Kidney (tissue), 14 donors: ENCODE data around the gene RRAD. TPM values are rescaled to one million over a fixed set of nuclear protein-coding genes. Genes with fewer than 3 reads are reported as not detected.

Experiments
- DNase-seq, 5 donors: peaks; one replicate each; pipeline ENCODE4 v3.0.0-alpha.2; 2013 to 2020
- FAIRE-seq: peaks from 2 replicates; lab custom pipeline; 2012; peaks lifted over from hg19 to GRCh38; lab: Jason Lieb, UNC
- H3K27ac ChIP-seq, 2 donors: one replicate each; pipeline ENCODE4 v1.7.0; 2013; ENCODE audit warnings: low read depth in 2 of 2, low read length in 2 of 2, inconsistent platforms in 1 of 2
- H3K27me3 ChIP-seq: one replicate; pipeline ENCODE4 v1.7.1; 2013; ENCODE audit warnings: low read length, inconsistent platforms; ENCODE audit not compliant: control insufficient read depth, insufficient read depth
- H3K36me3 ChIP-seq, 3 donors: one replicate each; pipeline versions ENCODE4 v1.7.0 to v1.7.1; 2013; ENCODE audit warnings: low read length in 3 of 3, control low read depth in 1 of 3, inconsistent platforms in 1 of 3; ENCODE audit not compliant: insufficient read depth in 3 of 3, control insufficient read depth in 2 of 3
- H3K4me1 ChIP-seq, 3 donors: one replicate each; pipeline versions ENCODE4 v1.7.0 to v1.7.1; 2013; ENCODE audit warnings: low read length in 3 of 3, inconsistent platforms in 1 of 3, low read depth in 1 of 3; ENCODE audit not compliant: control insufficient read depth in 2 of 3, insufficient read depth in 2 of 3
- H3K4me3 ChIP-seq, 3 donors: one replicate each; pipeline versions ENCODE4 v1.7.0 to v1.8.1; 2013; ENCODE audit warnings: low read length in 3 of 3, control low read depth in 1 of 3, inconsistent platforms in 1 of 3
- H3K9ac ChIP-seq, 3 donors: one replicate each; pipeline versions ENCODE4 v1.7.0 to v1.7.1; 2013; ENCODE audit warnings: low read length in 3 of 3, control low read depth in 1 of 3, inconsistent platforms in 1 of 3
- H3K9me3 ChIP-seq, 3 donors: one replicate each; pipeline versions ENCODE4 v1.7.0 to v1.7.1; 2013; ENCODE audit warnings: low read length in 3 of 3, control low read depth in 1 of 3, inconsistent platforms in 1 of 3; ENCODE audit not compliant: control insufficient read depth in 2 of 3, insufficient read depth in 1 of 3
- intact Hi-C: fragments of 100-400 bp; cut with DNase I; formaldehyde crosslinking; loops from one replicate; pipeline ENCODE4 v1.11.1; 2022
- polyA plus RNA-seq: library from polyadenylated mRNA; stranded (reverse); fragments of 350-450 nt; fragmentation: Illumina TruSeq; extraction: RNeasy Lipid Tissue Mini Kit (QIAGEN cat#74804); gene quantifications from one replicate; pipeline ENCODE4 v1.2.3, GENCODE V29; 2014; ENCODE audit warnings: low read depth, low replicate concordance; ENCODE audit not compliant: insufficient read depth
- total RNA-seq: library from RNA; stranded (reverse); fragmentation: NEBNext Ultra II Directional; extraction: Animal tissue kit (Norgen Biotek cat#: 25700); gene quantifications from one replicate; pipeline ENCODE4 v1.2.1, GENCODE V29; 2021
- TF ChIP-seq, protein P1 (sequence below): IDR thresholded peaks from 3 replicates; pipeline ENCODE4 v1.5.1; 2012; ENCODE audit warnings: mild to moderate bottlenecking, moderate library complexity, borderline replicate concordance; ENCODE audit not compliant: insufficient read depth; ENCODE audit errors: extremely low read depth
- donor health status: control.
- donor health status: control.
- donor health status: control.
- donor health status: control.
- donor health status: control.
- donor health status: DM: yes; HTN: yes; CAD: no.
- donor health status: Normal renal cell carcinoma (clear cell type).

RRAD gene
- total and polyA plus RNA-seq, 2 donors from 2014 or later: 14.3 to 90.9 TPM

DNA sequence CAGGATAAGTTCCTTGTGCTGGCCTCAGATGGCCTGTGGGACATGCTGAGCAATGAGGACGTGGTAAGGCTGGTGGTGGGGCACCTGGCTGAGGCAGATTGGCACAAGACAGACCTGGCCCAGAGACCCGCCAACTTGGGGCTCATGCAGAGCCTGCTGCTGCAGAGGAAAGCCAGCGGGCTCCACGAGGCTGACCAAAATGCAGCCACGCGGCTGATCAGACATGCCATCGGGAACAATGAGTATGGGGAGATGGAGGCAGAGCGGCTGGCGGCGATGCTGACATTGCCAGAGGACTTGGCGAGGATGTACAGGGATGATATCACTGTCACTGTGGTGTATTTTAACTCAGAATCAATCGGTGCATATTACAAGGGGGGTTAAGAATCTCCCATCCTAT lies 39.8 kb downstream of the RRAD start:
- no peak overlapping the region for H3K9ac ChIP-seq
- intact Hi-C loops: no loop called here
- DNase-seq: peak in 1 of 5 donors; percentile 52
- H3K27me3 ChIP-seq: no peaks in the 10 kb centered on the region
- FAIRE-seq: no peak
- no peak overlapping the region for H3K4me3 ChIP-seq
- H3K27ac ChIP-seq: no peak overlapping the region
- peaks cover 0 to 15% (median 6%) of the 10 kb centered on the region in 3 donors for H3K4me1 ChIP-seq
- TF ChIP-seq, protein P1, sequence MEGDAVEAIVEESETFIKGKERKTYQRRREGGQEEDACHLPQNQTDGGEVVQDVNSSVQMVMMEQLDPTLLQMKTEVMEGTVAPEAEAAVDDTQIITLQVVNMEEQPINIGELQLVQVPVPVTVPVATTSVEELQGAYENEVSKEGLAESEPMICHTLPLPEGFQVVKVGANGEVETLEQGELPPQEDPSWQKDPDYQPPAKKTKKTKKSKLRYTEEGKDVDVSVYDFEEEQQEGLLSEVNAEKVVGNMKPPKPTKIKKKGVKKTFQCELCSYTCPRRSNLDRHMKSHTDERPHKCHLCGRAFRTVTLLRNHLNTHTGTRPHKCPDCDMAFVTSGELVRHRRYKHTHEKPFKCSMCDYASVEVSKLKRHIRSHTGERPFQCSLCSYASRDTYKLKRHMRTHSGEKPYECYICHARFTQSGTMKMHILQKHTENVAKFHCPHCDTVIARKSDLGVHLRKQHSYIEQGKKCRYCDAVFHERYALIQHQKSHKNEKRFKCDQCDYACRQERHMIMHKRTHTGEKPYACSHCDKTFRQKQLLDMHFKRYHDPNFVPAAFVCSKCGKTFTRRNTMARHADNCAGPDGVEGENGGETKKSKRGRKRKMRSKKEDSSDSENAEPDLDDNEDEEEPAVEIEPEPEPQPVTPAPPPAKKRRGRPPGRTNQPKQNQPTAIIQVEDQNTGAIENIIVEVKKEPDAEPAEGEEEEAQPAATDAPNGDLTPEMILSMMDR: no peak
- no peaks in the 10 kb centered on the region for H3K9me3 ChIP-seq
- H3K36me3 ChIP-seq: peaks cover 5 to 18% (median 16%) of the 10 kb centered on the region in 3 donors

DNA sequence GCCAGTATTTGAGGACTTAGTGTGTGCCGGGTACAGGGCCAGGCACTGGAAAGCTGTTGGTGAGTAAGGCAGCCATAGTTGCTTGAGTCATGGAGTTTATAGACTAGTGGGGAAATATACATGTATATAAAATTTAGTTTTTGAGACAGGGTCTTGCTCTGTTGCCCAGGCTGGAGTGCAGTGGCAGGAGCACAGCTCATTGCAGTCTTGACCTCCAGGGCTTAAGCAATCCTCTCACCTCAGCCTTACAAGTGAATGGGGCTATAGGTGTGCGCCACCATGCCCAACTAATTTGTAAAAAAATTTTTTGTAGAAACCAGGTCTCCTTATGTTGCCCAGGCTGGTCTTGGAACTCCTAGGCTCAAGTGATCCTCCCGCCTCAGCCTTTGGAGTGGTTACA lies 42.6 kb downstream of the RRAD start:
- H3K9ac ChIP-seq: no peak overlapping the region
- H3K36me3 ChIP-seq: peaks cover 5 to 18% (median 16%) of the 10 kb centered on the region in 3 donors
- TF ChIP-seq, protein P1: no peak
- no peak overlapping the region for H3K4me3 ChIP-seq
- no peaks in the 10 kb centered on the region for H3K27me3 ChIP-seq
- intact Hi-C loops: no loop called here
- DNase-seq (peak in 1 of 5 donors; percentile 12), FAIRE-seq (no peak)
- no peaks in the 10 kb centered on the region for H3K9me3 ChIP-seq
- H3K27ac ChIP-seq: no peak overlapping the region
- H3K4me1 ChIP-seq: peaks cover 0 to 23% (median 9%) of the 10 kb centered on the region in 3 donors

DNA sequence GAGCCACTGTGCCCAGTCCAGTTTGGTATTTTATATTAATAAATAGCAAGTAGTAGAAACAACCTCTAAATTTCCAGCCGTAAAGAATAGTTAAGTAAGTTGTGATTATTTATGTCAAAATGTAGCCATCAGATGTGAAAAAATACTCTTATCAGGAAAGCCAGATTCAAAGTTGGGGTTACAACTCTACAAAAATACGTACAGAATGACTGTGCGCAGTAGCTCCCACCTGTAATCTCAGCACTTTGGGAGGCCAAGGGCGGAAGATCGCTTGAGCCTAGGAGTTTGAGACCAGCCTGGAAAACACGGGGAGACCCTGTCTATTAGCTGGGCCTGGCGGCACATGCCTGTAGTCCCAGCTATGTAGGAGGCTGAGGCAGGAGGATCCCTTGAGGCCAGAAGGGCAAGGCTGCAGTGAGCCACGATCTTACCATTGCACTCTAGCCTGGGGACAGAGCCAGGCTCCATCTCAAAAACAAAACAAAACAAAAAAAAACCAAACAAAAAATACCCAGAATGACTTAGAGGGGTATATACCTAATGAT lies 43.3 kb downstream of the RRAD start:
- Histone ChIP-seq H3K4me1 (peaks cover 0 to 23% (median 9%) of the 10 kb centered on the region in 3 donors), H3K4me3 (peak overlapping the region in 1 of 3 donors; percentile 84), H3K27me3 (no peaks in the 10 kb centered on the region), H3K27ac (peak overlapping the region in 1 of 2 donors; percentile 22), H3K9ac (no peak overlapping the region), H3K36me3 (peaks cover 5 to 18% (median 16%) of the 10 kb centered on the region in 3 donors), H3K9me3 (no peaks in the 10 kb centered on the region)
- intact Hi-C loops: no loop called here
- TF ChIP-seq, protein P1: no peak
- FAIRE-seq: no peak
- DNase-seq: peak in 1 of 5 donors; percentile 43

DNA sequence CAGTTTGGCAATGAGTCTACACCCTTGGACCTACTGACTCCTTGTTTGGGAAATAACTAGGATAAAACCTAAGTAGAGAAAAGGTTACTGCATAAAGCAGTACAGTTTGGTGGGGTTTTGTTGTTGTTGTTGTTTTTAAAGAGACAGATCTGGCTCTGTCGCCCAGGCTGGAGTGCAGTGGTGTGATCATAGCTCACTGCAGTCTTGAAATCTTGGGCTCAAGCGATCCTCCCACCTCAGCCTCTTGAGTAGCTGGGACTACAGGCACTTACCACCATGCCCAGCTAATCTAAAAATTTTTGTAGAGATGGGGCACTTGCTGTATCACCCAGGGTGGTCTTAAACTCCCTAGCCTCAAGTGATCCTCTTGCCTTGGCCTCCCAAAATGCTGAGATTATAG lies 43.8 kb downstream of the RRAD start:
- peak overlapping the region; percentile 5 to 22 for H3K27ac ChIP-seq
- peak overlapping the region in 2 of 3 donors; percentile 43 to 84 for H3K4me3 ChIP-seq
- FAIRE-seq (no peak), DNase-seq (peak in 1 of 5 donors; percentile 39)
- TF ChIP-seq, protein P1: no peak
- no peaks in the 10 kb centered on the region for H3K9me3 ChIP-seq
- intact Hi-C loops: no loop called here
- peaks cover 5 to 16% (median 15%) of the 10 kb centered on the region in 3 donors for H3K36me3 ChIP-seq
- H3K27me3 ChIP-seq: no peaks in the 10 kb centered on the region
- peak overlapping the region in 2 of 3 donors; percentile 59 to 67 for H3K9ac ChIP-seq
- H3K4me1 ChIP-seq: peaks cover 0 to 19% (median 9%) of the 10 kb centered on the region in 3 donors
